ENCODE measurements around the gene SIGLECL1. TPM values are rescaled to one million over a fixed set of nuclear protein-coding genes. Genes with fewer than 3 reads are reported as not detected.

The SIGLECL1 gene
- total RNA-seq: not detected
- long read RNA-seq: 0 reads

GRCh38 chr19:51250786-51251467 lies at the start of gene SIGLECL1:
TSS of gene SIGLECL1 (plus strand) at chr19:51251080. CDS start at chr19:51264073, 12,993 bp downstream.
- Histone ChIP-seq H3K4me3 (no peak within 1 kb of the TSS), H3K9me3 (replicated peaks) (peaks cover 4% of the 10 kb centered on the region), H3K27ac (replicated peaks) (no peak within 1 kb of the TSS), H3K27me3 (ENCODE audit: low read depth) (peaks cover 54% of the 10 kb centered on the region), H3K36me3 (no peaks in the 10 kb centered on the region), H3K4me1 (no peaks in the 10 kb centered on the region)
- TF ChIP-seq CTCF (IDR thresholded peaks at IDR 0.05; ENCODE audit: borderline replicate concordance): no peak
- intact Hi-C loops (cut with micrococcal nuclease): no loop called here
- DNase-seq: no peak

GRCh38 chr19:51201712-51202111 lies 49.2 kb upstream of the SIGLECL1 start:
- Histone ChIP-seq H3K4me1 (no peaks in the 10 kb centered on the region), H3K36me3 (no peaks in the 10 kb centered on the region), H3K27ac (replicated peaks) (no peak overlapping the region), H3K4me3 (no peak overlapping the region), H3K9me3 (replicated peaks) (no peaks in the 10 kb centered on the region), H3K27me3 (ENCODE audit: low read depth) (peaks cover 71% of the 10 kb centered on the region)
- intact Hi-C loops (cut with micrococcal nuclease): no loop called here
- no peak for DNase-seq
- no peak for TF ChIP-seq CTCF (IDR thresholded peaks at IDR 0.05; ENCODE audit: borderline replicate concordance)

GRCh38 chr19:51203916-51204315 lies 47.0 kb upstream of the SIGLECL1 start:
- no peak for TF ChIP-seq CTCF (IDR thresholded peaks at IDR 0.05; ENCODE audit: borderline replicate concordance)
- intact Hi-C loops (cut with micrococcal nuclease): no loop called here
- DNase-seq: no peak
- H3K27me3 ChIP-seq (ENCODE audit: low read depth): peaks cover 63% of the 10 kb centered on the region
- no peak overlapping the region for H3K4me3 ChIP-seq
- no peaks in the 10 kb centered on the region for H3K4me1 ChIP-seq
- H3K9me3 ChIP-seq (replicated peaks): no peaks in the 10 kb centered on the region
- no peaks in the 10 kb centered on the region for H3K36me3 ChIP-seq
- H3K27ac ChIP-seq (replicated peaks): no peak overlapping the region

GRCh38 chr19:51204321-51204720 lies 46.6 kb upstream of the SIGLECL1 start:
- no peak for TF ChIP-seq CTCF (IDR thresholded peaks at IDR 0.05; ENCODE audit: borderline replicate concordance)
- DNase-seq: no peak
- no peaks in the 10 kb centered on the region for H3K9me3 ChIP-seq (replicated peaks)
- intact Hi-C loops (cut with micrococcal nuclease): no loop called here
- no peak overlapping the region for H3K4me3 ChIP-seq
- no peaks in the 10 kb centered on the region for H3K36me3 ChIP-seq
- H3K4me1 ChIP-seq: no peaks in the 10 kb centered on the region
- peaks cover 59% of the 10 kb centered on the region for H3K27me3 ChIP-seq (ENCODE audit: low read depth)
- H3K27ac ChIP-seq (replicated peaks): no peak overlapping the region

GRCh38 chr19:51207747-51208146 lies 43.1 kb upstream of the SIGLECL1 start:
- Histone ChIP-seq H3K36me3 (no peaks in the 10 kb centered on the region), H3K27me3 (ENCODE audit: low read depth) (peaks cover 27% of the 10 kb centered on the region), H3K4me3 (no peak overlapping the region), H3K27ac (replicated peaks) (no peak overlapping the region), H3K9me3 (replicated peaks) (no peaks in the 10 kb centered on the region), H3K4me1 (peaks cover 5% of the 10 kb centered on the region)
- intact Hi-C loops (cut with micrococcal nuclease): no loop called here
- no peak for DNase-seq
- TF ChIP-seq CTCF (IDR thresholded peaks at IDR 0.05; ENCODE audit: borderline replicate concordance): no peak

Measured in left ventricle myocardium inferior (tissue), 1 donor.